Gastrocnemius medialis (tissue), 4 donors: ENCODE data around the gene KYNU. TPM values are rescaled to one million over a fixed set of nuclear protein-coding genes. Genes with fewer than 3 reads are reported as not detected.
"Not testable (repeated sequence)": the region's sequence is repeated elsewhere in the genome, so short reads cannot be mapped to it uniquely, and the experiment has no call there.

Source experiments
- ATAC-seq, 2 donors: fragments of 150-250 bp; one replicate each; pipeline ENCODE4 v1.9.1; 2016
- DNase-seq, 2 donors: peaks; one replicate each; pipeline ENCODE4 v3.0.0-alpha.2; 2019
- H3K27ac ChIP-seq, 4 donors: fragments of 200-600 bp; sonication (generic); 1 replicate in 1 of 4; 2 replicates in 3 of 4; pipeline ENCODE4 v1.5.1; 2016 to 2018; ENCODE audit warnings: mild to moderate bottlenecking in 2 of 4, moderate library complexity in 1 of 4
- H3K27me3 ChIP-seq, 3 donors: fragments of 200-600 bp; sonication (generic) in 2 of 3; 1 replicate in 1 of 3; 2 replicates in 2 of 3; pipeline versions ENCODE4 v1.5.1 to v1.6.0; 2016 to 2019; ENCODE audit warnings: mild to moderate bottlenecking in 1 of 3, moderate library complexity in 1 of 3
- H3K36me3 ChIP-seq, 2 donors: fragments of 200-600 bp; sonication (generic) in 1 of 2; one replicate each; pipeline ENCODE4 v1.5.1; 2017 to 2018
- H3K4me1 ChIP-seq, 2 donors: fragments of 200-600 bp; sonication (generic) in 1 of 2; one replicate each; pipeline ENCODE4 v1.5.1; 2016 to 2017; ENCODE audit warnings: mild to moderate bottlenecking in 2 of 2
- H3K4me3 ChIP-seq, 4 donors: fragments of 200-600 bp; sonication (generic) in 3 of 4; 1 replicate in 1 of 4; 2 replicates in 3 of 4; pipeline ENCODE4 v1.5.1; 2016 to 2019; ENCODE audit warnings: mild to moderate bottlenecking in 2 of 4
- H3K9me3 ChIP-seq, 3 donors: fragments of 200-600 bp; sonication (generic) in 2 of 3; 1 replicate in 1 of 3; 2 replicates in 2 of 3; pipeline ENCODE4 v1.5.1; 2016 to 2019
- POLR2A ChIP-seq, 2 donors: fragments of 450-650 bp; IDR thresholded peaks; one replicate each; pipeline ENCODE4 v1.6.1; 2017; ENCODE audit warnings: antibody characterized with exemption in 2 of 2, mild to moderate bottlenecking in 2 of 2, moderate library complexity in 2 of 2
- in situ Hi-C, 4 donors: fragments of 200-750 bp; cut with MboI; loops; one replicate each; pipeline versions ENCODE4 v1.15.0 to v1.8.0; 2017; ENCODE audit warnings: low sequenced_read_pairs in 4 of 4
- intact Hi-C: fragments of 100-400 bp; cut with DNase I; formaldehyde crosslinking; loops from one replicate; pipeline ENCODE4 v1.15.1; 2023; ENCODE audit warnings: low total_unique reads
- total RNA-seq, 4 donors: library from RNA; depleted of rRNA; stranded (reverse); fragments of >200 nt; gene quantifications; one replicate each; pipeline versions ENCODE4 v1.1.0 to v1.2.3, GENCODE V29; 2016
- TF ChIP-seq, protein P1 (sequence below), 5 experiments: fragments of 450-650 bp in 3 of 5; fragments of 200-600 bp in 2 of 5; sonication (generic) in 2 of 5; IDR thresholded peaks in 4 of 5; conservative IDR thresholded peaks in 1 of 5; 1 replicate in 4 of 5; 2 replicates in 1 of 5; pipeline ENCODE4 v1.5.1; 2016 to 2019; ENCODE audit warnings: antibody characterized with exemption in 5 of 5, mild to moderate bottlenecking in 3 of 5, moderate library complexity in 3 of 5

The KYNU gene
- total RNA-seq, 4 donors from 2014 or later: 0.46 to 2.0 (median 0.61) TPM; not detected in 1

DNA sequence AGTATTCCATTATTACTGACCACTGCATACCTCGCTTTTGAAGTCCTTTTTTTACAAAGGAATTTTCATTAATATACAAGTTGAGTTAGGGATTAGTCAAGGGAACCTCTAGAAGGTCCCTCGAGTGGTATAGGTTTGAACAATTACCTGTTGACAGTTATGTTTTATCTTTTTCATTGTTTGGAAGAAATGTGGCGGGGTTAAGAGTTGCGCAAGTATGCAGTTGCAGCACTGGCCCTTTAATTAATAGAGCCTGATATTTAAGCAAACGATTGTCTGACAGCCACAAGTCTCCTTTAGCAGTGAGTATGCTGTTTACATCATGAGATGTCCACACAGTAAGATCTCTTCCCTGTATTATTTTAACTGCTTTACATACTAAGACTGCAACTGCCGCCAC lies 24.3 kb downstream of the KYNU start:
- DNase-seq (no peak), ATAC-seq (no peak)
- Histone ChIP-seq H3K27ac (no peak overlapping the region), H3K4me3 (no peak overlapping the region), H3K27me3 (no peaks in the 10 kb centered on the region), H3K9me3 (no peaks in the 10 kb centered on the region), H3K36me3 (no peaks in the 10 kb centered on the region), H3K4me1 (no peaks in the 10 kb centered on the region)
- intact Hi-C loops: no loop called here
- in situ Hi-C loops: no loop called here
- TF ChIP-seq POLR2A (IDR thresholded peaks at IDR 0.05): no peak
- TF ChIP-seq, protein P1, sequence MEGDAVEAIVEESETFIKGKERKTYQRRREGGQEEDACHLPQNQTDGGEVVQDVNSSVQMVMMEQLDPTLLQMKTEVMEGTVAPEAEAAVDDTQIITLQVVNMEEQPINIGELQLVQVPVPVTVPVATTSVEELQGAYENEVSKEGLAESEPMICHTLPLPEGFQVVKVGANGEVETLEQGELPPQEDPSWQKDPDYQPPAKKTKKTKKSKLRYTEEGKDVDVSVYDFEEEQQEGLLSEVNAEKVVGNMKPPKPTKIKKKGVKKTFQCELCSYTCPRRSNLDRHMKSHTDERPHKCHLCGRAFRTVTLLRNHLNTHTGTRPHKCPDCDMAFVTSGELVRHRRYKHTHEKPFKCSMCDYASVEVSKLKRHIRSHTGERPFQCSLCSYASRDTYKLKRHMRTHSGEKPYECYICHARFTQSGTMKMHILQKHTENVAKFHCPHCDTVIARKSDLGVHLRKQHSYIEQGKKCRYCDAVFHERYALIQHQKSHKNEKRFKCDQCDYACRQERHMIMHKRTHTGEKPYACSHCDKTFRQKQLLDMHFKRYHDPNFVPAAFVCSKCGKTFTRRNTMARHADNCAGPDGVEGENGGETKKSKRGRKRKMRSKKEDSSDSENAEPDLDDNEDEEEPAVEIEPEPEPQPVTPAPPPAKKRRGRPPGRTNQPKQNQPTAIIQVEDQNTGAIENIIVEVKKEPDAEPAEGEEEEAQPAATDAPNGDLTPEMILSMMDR (IDR thresholded peaks at IDR 0.05 in 4 of 5, conservative IDR thresholded peaks at IDR 0.05 in 1 of 5): no peak

GRCh38 chr2:142903726-142904125 lies 26.3 kb downstream of the KYNU start:
- H3K27me3 ChIP-seq, ATAC-seq, H3K27ac ChIP-seq, H3K4me3 ChIP-seq, in situ Hi-C loops, H3K36me3 ChIP-seq, intact Hi-C loops, DNase-seq, H3K4me1 ChIP-seq, H3K9me3 ChIP-seq: not testable (repeated sequence)

DNA sequence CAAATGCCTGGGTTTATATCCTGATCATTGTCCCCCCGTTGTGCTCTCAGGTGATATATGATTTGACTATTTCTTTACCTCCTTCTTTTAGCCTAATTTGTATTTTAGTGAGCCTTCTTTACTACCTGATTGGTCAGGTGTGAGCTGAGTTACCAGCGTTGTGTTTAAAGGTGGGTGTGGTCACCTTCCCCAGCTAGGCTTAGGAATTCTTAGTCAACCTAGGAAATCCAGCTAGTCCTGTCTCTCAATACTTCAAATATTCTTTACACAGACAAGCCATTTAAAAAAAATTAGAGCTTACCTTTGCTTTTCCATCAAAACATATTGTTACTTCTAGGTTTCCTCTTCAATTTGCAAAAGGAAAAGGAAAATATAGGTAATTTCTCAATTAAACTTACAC lies 30.2 kb downstream of the KYNU start:
- no peaks in the 10 kb centered on the region for H3K27me3 ChIP-seq
- TF ChIP-seq, protein P1 (IDR thresholded peaks at IDR 0.05 in 4 of 5, conservative IDR thresholded peaks at IDR 0.05 in 1 of 5): no peak
- TF ChIP-seq POLR2A (IDR thresholded peaks at IDR 0.05): no peak
- no peaks in the 10 kb centered on the region for H3K36me3 ChIP-seq
- in situ Hi-C loops: no loop called here
- H3K4me3 ChIP-seq: no peak overlapping the region
- no peaks in the 10 kb centered on the region for H3K4me1 ChIP-seq
- no peak for ATAC-seq
- H3K27ac ChIP-seq: no peak overlapping the region
- no peak for DNase-seq
- intact Hi-C loops: no loop called here
- H3K9me3 ChIP-seq: no peaks in the 10 kb centered on the region

DNA sequence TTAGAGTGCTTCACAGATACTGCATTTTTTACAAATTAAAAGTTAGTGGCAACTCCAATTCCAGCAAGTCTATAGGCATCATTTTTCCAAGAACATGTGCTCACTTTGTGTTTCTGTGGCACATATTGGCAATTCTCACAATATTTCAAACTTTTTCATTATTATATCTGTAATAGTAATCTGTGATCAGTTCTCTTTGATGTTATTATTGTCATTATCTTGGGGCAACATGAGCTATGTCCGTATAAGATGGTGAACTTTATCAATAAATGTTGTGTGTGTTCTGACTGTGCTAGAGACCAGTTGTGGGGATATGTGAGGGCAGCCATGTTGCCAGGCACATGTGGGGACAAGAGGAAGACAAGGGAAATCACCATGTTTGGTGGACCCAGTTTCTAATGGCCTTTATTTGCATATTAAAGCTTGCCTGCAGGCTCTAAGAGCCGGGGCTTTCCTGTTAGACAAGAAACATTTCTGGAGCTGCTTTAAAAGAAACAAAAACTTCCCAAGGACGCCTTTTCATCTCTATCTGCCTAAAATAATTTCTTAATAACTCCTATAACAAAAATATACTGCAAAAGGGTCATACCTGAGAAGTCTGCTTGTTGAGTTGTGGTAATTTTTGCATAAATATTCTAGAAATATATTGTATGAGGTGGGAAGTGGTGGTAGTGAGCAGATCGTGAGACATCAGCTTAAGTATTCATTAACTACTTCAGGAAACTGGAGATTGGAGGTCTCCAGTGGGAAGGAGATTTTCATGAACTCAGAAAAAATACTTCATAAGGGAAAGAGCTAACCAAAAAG lies 37.2 kb downstream of the KYNU start:
- Histone ChIP-seq H3K4me1 (no peaks in the 10 kb centered on the region), H3K27me3 (no peaks in the 10 kb centered on the region), H3K4me3 (no peak overlapping the region), H3K36me3 (no peaks in the 10 kb centered on the region), H3K9me3 (no peaks in the 10 kb centered on the region), H3K27ac (no peak overlapping the region)
- DNase-seq (no peak), ATAC-seq (no peak)
- intact Hi-C loops: no loop called here
- in situ Hi-C loops: no loop called here
- TF ChIP-seq, protein P1 (IDR thresholded peaks at IDR 0.05 in 4 of 5, conservative IDR thresholded peaks at IDR 0.05 in 1 of 5): no peak
- TF ChIP-seq POLR2A (IDR thresholded peaks at IDR 0.05): no peak

GRCh38 chr2:142915502-142915901 lies 38.0 kb downstream of the KYNU start:
- Histone ChIP-seq H3K27ac (no peak overlapping the region), H3K9me3 (no peaks in the 10 kb centered on the region), H3K27me3 (no peaks in the 10 kb centered on the region), H3K4me3 (no peak overlapping the region), H3K36me3 (no peaks in the 10 kb centered on the region), H3K4me1 (no peaks in the 10 kb centered on the region)
- DNase-seq: no peak
- intact Hi-C loops (no loop called here), in situ Hi-C loops (no loop called here)
- ATAC-seq: no peak
- TF ChIP-seq, protein P1 (IDR thresholded peaks at IDR 0.05 in 4 of 5, conservative IDR thresholded peaks at IDR 0.05 in 1 of 5): no peak
- TF ChIP-seq POLR2A (IDR thresholded peaks at IDR 0.05): no peak
